Putamen (tissue), 1 donor: Measurements from ENCODE around the gene ARMC7.
"Not testable (repeated sequence)": the region's sequence is repeated elsewhere in the genome, so short reads cannot be mapped to it uniquely, and the experiment has no call there.

Source experiments
- DNase-seq: peaks from one replicate; pipeline ENCODE4 v3.0.0-alpha.2; 2016; ENCODE audit warnings: low spot score

The ARMC7 gene

DNA sequence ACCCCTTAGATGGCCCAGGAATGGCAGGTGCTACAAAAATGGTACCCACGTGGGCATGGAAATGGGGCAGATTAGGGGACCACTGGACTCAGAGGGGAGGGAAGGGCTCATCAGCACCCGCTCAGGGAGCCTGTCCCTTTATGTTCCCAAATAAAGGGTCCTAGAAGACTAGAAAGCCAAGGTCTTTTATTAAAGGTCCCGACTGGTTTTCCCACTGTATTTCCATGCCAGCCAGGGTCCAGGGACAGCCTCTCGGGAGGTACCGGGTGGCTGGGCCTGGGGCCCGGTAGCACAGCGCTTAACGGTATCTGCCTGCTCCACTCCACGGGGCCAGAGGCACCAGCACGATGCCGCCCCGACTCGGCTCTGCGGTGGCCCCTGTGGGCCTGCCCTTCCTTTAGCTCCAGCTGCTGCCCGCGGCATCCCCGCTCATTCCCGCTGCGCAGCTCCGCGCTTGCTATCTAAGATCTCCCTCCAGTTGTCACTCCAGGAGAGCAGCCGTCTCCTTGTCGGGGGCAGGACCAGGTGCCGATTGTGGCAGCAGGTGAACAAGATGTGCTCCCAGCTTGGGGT, 20.4 kb downstream of the ARMC7 start:
- no peak for DNase-seq

DNA sequence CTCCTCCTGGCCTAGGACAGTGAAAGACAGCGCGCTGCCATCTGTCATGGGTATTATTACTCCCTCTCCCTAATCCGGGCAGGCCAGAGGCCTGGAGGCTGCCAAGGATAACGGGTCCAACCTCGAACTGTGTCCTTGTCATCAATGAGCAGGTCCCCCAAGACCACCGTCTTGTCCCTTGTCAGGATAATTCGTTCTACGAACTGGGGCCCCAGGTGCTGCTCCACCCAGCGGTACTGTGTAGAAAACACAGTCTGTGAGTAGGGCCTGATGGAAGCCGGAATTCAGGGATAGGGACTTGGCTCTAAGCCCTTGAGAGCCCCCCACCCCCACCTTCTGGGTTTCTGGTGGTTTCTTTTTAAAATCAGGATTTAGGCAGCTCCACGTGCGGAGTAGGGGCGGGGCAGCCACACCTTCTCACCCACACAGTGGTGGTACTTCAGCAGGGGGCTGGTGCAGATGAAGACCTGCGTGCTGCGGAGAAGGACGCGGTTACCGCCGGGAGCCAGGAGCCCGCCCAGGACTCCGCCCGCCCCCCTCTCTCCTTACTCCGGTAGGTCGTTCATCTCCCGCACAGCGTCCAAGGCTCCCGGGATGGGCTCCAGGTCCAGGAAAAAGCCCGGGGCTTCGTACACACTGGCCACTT, 21.0 kb downstream of the ARMC7 start:
- DNase-seq = no peak

DNA sequence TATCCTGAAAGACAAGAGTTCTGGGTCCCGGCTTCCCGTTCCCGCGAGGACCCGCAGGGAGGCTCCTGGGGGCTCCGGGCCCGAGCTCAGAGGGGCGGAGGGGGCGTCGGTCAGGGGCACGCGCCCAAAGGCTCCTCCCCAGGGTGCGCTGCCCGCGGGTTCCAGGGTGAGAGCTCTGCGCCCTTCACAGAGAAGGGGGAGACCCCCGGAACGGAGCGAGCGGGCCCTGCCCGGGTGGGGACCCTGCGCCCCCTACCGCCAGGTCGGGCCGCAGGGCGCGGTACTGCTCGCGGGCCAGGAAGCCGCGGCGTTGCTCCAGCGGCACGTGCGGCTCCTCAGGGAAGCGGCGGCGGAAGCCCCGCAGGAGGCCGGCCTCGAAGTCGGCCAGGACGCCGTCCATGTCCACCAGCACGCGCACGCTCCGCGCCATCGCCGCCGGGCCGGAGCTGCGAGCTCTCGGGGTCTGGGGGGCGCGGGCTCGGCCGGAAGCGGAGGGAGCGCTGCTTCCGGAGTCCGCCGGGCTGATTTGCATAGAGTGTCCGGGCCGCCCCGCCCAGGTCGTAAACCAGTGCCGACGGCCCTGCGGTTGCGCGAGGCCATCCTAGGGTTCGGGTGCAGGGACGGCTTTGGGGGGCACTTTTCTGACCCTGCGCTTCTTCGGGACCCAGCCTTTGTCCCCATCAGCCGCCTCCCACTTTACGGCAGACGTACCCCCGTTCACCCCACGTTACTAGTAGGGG, 21.7 kb downstream of the ARMC7 start, which contains the start of gene NT5C:
TSS of gene NT5C (minus strand) at position 465 of the 740 bp plus-strand sequence. CDS start at position 430, 35 bp downstream.
- peak; percentile 62 for DNase-seq

DNA sequence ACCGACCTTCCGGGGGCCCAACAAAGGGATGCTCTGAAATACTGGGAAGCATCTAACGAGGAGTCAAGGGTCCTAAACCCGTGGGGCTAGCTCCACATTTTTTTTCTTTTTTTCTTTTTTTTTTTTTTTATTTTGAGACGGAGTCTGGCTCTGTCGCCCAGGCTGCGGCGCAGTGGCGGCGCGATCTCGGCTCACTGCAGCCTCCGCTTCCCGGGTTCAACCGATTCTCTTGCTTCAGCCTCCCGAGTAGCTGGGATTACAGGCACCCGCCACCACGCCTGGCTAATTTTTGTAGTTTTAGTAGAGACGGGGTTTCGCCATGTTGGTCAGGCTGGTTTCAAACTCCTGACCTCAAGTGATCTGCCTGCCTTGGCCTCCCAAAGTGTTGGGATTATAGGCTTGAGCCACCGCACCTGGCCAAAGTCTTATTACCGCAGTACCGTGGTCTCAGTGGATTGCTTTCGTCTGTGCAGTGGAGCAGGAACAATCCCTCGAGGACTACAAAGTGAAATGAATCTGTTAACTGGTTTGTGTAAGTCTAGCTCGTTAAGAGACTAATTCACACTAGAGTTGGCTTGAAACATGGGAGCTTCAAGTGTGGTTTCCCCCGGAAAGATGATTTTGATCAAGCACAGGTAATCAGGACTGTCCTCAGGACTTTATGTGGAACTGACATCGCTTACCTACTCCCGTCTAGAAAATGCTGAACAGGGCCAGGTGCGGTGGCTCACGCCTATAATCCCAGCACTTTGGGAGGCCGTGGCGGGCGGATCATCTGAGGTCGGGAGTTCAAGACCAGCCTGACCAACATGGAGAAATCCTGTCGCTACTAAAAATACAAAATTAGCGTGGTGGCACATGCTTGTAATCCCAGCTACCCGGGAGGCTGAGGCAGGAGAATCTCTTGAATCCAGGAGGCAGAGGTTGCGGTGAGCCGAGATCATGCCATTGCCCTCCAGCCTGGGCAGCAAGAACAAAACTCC, 22.5 kb downstream of the ARMC7 start:
- not testable (repeated sequence) for DNase-seq

DNA sequence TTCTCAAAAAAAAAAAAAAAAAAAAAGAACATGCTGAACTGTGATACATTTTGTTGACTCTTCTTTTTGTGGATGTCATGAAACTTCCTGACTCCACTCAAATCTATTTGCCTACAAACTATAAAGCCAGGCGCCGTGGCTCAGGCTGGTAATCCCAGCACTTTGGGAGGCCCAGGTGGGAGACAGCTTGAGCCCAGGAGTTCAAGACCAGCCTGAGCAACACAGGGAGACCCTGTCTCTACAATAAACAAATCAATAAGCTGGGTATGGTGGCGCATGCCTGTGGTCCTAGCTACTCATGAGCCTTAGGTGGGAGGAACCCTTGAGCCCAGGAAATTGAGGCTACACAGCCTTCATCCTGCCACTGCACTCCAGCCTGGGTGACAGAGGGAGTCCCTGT, 23.2 kb downstream of the ARMC7 start:
- no peak for DNase-seq

DNA sequence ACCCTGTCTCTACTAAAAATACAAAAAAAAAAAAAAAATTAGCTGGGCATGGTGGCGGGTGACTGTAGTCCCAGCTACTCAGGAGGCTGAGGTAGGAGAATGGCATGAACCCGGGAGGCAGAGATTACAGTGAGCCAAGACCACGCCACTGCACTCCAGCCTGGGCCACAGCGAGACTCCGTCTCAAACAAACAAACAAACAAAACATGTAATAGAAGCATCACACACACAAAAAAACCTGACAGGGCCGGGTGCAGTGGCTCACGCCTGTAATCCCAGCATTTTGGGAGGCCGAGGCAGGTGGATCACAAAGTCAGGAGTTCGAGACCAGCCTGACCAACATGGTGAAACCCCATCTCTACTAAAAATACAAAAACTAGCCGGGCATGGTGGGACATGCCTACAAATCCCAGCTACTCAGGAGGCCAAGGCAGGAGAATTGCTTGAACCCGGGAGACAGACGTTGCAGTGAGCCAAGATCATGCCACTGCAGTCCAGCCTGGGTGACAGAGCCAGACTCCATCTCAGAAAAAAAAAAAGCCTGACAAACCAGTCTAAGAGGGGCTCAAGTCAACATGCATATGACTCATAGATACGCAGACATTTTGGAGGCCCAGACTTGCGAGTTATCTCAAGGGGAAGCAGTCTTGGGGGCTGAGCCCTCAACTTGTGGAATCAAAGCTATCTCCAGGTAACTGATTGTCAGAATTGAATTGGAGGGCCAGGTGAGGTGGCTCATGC, 24.0 kb downstream of the ARMC7 start:
- DNase-seq = not testable (repeated sequence)

DNA sequence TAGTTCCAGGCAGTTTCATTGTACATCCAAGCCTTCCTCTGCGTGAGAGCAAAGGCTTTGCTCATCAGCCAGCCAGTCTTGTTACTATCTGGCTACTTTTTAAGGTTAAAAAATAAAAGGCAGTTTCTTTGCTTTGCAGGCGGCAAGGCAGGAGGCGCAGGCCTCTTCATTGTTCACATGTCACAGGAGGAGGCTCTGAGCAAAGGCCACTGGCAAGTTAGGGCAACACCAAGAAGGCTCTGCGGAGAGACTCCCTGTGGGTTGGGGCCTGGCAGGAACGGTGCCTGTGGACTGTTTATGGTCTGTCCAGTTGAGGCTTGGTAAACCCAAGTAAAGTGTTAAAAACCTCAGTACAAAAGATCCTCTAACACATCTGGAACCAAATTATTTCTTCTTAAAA, 25.7 kb downstream of the ARMC7 start:
- no peak for DNase-seq

DNA sequence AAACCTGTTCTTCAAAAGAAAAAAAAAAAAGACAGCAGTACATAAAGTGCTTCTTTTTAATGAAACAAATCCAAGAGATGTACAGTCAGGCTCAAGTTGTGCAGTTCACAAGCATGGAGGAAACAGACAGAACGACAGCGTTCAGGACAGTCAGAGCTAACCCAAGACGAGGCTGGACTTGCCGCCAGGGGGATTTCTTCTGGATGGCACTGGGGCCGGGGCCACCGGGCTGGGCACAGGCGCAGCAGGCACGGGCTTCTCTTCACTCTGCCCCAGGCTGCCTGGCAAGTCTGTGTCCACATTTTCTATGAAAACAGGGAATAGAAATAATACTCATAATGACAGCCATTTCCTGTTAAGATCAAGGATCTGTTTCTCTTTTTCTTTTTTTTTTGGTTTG, 26.2 kb downstream of the ARMC7 start:
- no peak for DNase-seq

DNA sequence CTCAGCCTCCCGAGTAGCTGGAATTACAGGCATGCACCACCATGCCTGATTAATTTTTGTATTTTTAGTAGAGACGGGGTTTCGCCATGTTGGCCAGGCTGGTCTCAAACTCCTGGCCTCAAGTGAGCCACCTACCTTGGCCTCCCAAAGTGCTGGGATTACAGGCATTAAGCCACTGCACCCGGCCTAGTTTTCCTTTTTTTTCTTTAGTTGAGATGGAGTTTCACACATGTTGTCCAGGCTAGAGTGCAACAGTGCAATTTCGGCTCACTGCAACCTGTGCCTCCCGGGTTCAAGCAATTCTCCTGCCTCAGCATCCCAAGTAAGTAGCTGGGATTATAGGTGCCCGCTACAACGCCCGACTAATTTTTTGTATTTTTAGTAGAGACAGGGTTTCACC, 28.0 kb downstream of the ARMC7 start:
- DNase-seq = not testable (repeated sequence)

DNA sequence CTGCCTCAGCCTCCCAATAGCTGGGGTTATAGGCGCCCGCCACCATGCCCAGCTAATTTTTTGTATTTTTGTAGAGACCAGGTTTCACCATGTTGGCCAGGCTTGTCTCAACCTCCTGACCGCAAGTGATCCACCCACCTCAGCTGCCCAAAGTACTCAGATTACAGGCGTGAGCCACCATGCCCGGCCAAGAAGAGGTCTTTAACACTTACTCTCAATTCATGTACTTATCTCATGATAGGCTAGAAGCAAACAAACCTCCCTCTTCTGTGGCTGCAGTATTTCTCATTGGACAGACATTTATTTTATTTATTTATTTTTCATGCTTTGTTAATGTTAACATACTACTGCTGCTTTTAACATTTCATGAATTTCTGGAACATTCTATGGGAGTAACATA, 28.8 kb downstream of the ARMC7 start:
- no peak for DNase-seq

DNA sequence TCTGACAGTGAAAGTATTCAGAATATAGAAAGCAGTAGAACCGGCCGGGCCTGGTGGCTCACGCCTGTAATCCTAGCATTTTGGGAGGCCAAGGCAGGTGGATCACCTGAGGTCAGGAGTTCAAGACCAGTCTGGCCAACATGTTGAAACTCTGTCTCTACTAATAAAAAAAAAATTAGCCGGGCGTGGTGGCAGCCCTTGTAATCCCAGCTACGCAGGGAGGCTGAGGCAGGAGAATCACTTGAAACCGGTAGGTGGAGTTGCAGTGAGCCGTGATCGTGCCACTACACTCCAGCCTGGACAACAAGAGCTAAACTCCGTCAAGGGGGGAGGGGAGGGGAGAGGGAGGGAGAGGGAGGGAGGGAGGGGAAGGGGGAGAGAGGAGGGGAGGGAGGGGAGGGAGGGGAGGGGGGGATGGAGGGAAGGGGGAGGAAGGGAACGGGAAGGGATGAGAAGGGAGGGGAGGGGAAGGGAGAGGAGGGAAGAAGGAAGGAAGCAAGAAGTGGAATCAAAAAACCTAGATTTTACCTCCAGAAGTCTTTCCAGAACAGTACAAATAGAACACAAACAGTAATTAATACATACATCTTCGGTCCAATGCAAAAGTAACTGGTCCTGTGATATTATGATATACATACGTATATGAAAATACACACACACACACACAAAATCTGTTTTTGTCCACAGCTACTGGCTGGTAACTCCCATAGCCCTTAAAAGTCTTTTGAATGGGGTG, 32.6 kb downstream of the ARMC7 start:
- no peak for DNase-seq

DNA sequence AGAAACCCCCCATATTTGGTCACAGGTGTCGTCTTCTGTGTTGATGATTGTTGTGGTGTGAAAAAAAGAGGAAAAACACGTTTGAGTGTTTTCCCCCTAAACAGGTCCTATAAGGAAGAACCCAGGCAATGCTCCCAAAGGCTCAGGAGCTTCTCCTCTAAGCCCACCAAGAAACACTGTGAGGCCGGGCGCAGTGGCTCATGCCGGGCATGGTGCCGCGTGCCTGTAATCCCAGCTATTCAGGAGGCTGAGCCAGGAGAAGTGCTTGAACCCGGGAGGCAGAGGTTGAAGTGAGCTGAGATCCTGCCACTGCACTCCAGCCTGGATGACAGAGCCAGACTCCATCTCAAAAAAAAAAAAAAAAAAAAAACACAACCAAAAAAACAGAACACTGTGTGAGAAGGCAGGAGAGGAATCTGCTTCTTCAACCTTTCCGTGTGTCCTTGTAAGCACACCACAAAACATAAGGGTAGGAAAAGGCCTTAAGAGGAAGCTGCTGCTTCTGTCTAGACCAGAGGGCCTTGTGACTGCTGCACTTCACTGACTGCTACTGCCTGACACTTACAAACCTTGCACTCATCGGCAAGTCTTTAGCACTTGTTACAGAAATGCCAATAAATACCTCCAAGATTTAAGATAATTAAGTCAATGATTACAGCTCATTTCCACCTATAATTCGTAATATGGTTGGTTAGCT, 35.2 kb downstream of the ARMC7 start:
- DNase-seq = no peak

DNA sequence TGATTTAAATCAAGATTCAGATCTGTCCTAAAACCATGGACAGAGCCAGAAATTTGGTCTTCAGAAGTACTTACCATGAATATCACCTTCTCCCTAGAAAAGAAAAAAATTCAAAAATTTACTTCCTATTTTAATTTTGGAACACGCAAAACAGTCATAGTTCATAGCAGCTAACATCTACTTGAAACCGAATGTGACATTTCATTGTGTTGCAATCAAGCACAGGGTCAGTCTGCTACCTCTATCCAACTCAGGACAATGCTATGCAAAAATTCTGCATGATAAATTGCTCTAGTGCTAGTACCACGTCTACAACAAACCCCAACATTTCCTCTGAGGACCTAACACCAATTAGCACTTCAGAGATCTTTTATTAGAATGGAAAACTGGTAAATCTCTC, 36.8 kb downstream of the ARMC7 start:
- no peak for DNase-seq

DNA sequence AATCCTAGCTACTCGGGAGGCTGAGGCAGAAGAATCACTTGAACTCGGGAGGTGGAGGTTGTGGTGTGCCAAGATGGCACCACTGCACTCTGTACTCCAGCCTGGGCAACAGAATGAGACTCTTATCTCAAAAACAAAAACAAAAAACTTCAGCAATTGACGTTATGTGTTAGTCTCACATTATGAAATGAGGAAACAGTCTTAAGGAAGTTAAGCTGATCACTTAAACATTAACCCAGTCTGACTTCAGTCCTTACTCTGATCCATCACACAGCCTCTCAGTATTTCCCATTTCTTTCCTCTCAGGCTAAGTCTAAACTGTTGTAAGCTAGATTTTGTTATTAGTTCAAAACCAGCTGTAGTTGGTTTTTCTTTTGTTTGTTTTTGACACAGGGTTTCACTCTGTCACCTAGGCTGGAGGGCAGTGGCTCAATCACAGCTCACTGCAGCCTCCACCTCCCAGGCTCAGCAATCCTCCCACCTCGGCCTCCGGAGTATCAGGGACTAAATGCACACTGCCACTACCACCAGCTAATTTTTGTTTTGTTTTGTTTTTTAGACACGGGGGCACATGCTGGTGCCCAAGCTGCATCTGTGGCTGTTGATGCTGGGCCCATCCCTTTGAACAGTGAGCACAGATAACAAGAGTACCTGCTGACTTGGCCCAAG, 38.2 kb downstream of the ARMC7 start:
- DNase-seq = no peak

DNA sequence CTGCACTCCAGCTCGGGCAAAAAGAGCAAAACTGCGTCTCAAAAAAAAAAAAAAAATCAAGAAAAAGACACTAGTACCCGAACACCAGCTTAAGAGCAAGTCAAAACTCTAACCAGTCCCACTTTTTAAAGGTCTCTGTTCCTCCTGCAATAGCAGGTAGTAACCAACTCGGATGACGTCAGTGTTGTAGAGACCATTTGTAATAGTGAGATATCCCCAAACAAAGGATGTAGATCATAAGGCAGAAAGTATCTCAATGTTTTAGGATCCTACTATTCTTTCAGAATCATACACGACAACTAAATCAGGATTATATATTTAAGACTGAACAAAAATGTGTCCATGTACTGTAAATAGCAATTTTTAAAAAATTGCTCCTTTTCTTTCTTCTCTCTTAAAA, 42.2 kb downstream of the ARMC7 start:
- DNase-seq = no peak

DNA sequence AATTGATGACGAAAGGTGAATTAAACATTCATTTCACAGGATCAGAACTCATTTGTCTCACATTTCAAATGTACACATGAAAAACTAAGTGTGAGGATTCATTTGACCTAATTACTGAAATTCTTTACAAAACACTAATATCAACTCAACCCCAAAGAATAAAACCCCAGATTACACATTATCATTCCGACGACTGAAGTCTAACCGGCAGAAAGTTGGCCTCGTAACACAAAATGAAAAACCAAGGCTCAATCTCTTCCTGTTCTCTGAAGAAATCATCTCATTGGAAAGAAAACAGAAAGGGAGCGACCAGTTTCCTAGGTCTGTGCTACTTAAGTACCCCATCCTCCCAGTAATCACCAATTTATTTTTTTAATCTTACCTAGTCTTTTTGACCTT, 42.8 kb downstream of the ARMC7 start:
- no peak for DNase-seq

DNA sequence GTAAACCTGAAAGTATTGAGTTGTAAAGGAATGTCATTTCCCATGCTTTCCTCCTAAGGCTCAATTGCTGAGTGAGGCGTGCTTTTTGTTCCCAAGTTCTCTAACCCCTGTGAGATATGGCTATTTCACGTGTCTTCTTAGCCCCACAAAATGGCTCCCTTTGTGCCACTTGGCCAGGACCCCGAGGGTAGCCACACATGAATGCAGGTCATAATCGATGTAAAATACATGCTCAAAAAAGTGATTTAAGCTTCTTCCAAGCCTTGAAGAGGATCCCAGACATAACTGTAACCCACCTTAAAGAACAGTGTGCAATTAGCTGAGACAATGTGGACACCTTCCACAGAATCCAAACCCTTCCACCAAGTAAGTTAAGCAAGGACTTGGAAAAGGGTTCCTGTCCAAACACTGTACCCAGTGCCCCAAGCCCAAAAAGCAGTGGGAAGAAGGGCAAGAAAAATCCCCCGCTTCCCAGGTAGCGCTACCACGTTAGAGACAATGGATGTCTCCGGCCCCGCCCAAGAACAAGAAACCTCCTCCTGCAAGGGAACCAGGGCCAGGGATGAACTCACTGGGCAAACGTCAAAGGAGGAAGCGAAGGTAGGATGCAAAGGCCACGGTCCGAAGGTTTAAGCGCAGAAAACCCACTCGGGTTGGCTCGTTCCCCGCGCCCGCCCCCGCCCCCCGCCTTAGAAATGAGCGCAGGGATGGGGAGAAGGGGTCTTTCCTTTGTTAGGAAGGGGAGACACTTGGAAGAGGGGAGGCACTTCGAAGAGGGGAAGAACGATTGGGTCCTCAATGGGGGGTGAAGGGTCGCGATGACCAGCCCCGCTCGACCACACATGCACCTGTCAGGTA, 43.4 kb downstream of the ARMC7 start:
- no peak for DNase-seq

DNA sequence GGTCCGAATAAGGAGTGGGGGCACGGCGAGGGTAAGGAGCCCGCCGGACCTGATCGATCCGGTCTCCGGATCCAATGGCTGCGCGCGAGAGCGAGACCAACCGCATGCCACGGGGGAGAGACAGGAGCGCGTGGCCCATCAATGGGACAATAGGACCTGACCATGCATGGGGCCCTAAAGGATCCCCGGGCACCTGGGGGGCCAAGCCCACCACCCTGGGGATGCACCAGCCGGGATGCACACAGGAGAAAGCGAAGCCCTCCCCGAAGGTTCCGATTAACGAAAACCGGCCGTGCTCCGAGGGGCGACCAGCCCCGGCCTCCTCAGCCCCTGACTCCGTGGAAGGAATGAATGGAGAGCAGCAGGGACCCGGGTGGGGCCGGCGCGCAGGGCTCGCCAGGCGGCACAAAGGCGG, 44.0 kb downstream of the ARMC7 start:
- DNase-seq = no peak
